Thyroid gland (tissue), 4 donors: ENCODE measurements around the gene ZIC5. TPM values are rescaled to one million over a fixed set of nuclear protein-coding genes. Genes with fewer than 3 reads are reported as not detected.

Source experiments
- DNase-seq, 2 donors: peaks; one replicate each; pipeline ENCODE4 v3.0.0-alpha.2; 2019
- H3K27ac ChIP-seq, 3 donors: fragments of 200-600 bp; sonication (generic); 1 replicate in 2 of 3; 2 replicates in 1 of 3; pipeline ENCODE4 v1.5.1; 2016 to 2019; ENCODE audit warnings: mild to moderate bottlenecking in 1 of 3, moderate library complexity in 1 of 3
- H3K27me3 ChIP-seq: fragments of 200-600 bp; sonication (generic); one replicate; pipeline ENCODE4 v1.5.1; 2019
- H3K36me3 ChIP-seq, 2 donors: fragments of 200-600 bp; sonication (generic); one replicate each; pipeline ENCODE4 v1.5.1; 2016 to 2019
- H3K4me1 ChIP-seq, 2 donors: fragments of 200-600 bp; sonication (generic); one replicate each; pipeline ENCODE4 v1.5.1; 2017 to 2019
- H3K4me3 ChIP-seq, 3 donors: fragments of 200-600 bp; sonication (generic); replicated peaks in 1 of 3; 1 replicate in 2 of 3; 2 replicates in 1 of 3; pipeline ENCODE4 v1.5.1; 2016; ENCODE audit warnings: mild to moderate bottlenecking in 1 of 3
- H3K9me3 ChIP-seq: fragments of 200-600 bp; sonication (generic); one replicate; pipeline ENCODE4 v1.5.1; 2017
- CTCF ChIP-seq, 6 experiments: fragments of 200-600 bp in 3 of 6; fragments of 450-650 bp in 3 of 6; sonication (generic) in 3 of 6; IDR thresholded peaks; one replicate each; pipeline ENCODE4 v1.5.1; 2016 to 2019; ENCODE audit warnings: antibody characterized with exemption in 6 of 6, mild to moderate bottlenecking in 2 of 6, inconsistent platforms in 1 of 6, moderate library complexity in 1 of 6
- POLR2A ChIP-seq, 2 donors: fragments of 450-650 bp; IDR thresholded peaks; one replicate each; pipeline ENCODE4 v1.6.1; 2017; ENCODE audit warnings: antibody characterized with exemption in 2 of 2, mild to moderate bottlenecking in 2 of 2, moderate library complexity in 1 of 2
- WGBS, 2 donors: methylation state at CpG; one replicate each; pipeline ENCODE4 v1.1.5; 2017; 5-methylcytosine and 5-hydroxymethylcytosine counted together
- intact Hi-C: fragments of 100-400 bp; cut with DNase I; formaldehyde crosslinking; loops from one replicate; pipeline ENCODE4 v1.15.1; 2023
- total RNA-seq, 4 donors: library from RNA; depleted of rRNA; stranded (reverse); fragments of >200 nt; gene quantifications; one replicate each; pipeline ENCODE4 v1.2.3, GENCODE V29; 2016

Gene ZIC5
- total RNA-seq, 4 donors from 2014 or later = not detected

DNA sequence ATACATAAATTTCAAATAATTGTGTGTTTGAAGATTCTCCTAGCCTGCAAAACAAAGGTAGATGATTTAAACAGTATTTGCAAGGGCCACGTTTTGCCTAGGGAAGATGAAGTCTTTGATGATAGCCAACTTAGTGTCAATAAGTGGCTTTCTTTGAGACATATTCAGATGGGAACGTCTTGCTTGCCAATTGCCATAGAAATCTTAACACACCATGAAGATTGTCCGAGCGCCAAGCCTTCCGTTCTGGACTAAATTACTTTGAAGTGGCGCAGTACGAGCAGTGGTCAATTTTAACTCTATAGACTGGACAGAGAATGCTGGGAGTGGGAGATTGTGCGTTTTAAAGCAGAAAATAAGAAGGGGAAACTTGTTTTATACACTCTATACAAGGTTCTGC is 9.9 kb downstream of the ZIC5 start:
- no peak for DNase-seq
- 28 to 39% methylated on average over 8 of the region's 8 CpGs for WGBS, 2 donors
- Histone ChIP-seq H3K36me3 (no peaks in the 10 kb centered on the region), H3K27me3 (peaks cover 60% of the 10 kb centered on the region), H3K27ac (no peak overlapping the region), H3K9me3 (no peaks in the 10 kb centered on the region), H3K4me3 (no peak overlapping the region), H3K4me1 (peaks cover 16 to 21% of the 10 kb centered on the region in 2 donors)
- TF ChIP-seq CTCF (IDR thresholded peaks at IDR 0.05) = no peak
- no peak for TF ChIP-seq POLR2A (IDR thresholded peaks at IDR 0.05)
- intact Hi-C loops = no loop called here

- Histone ChIP-seq H3K4me3 (no peak overlapping the region), H3K4me1 (peaks cover 25 to 30% of the 10 kb centered on the region in 2 donors), H3K36me3 (no peaks in the 10 kb centered on the region), H3K27ac (no peak overlapping the region), H3K9me3 (no peaks in the 10 kb centered on the region), H3K27me3 (peaks cover 67% of the 10 kb centered on the region)
- no peak for DNase-seq
- TF ChIP-seq POLR2A (IDR thresholded peaks at IDR 0.05) (no peak), CTCF (IDR thresholded peaks at IDR 0.05) (no peak)
- 11 to 13% methylated on average over 13 of the region's 13 CpGs for WGBS, 2 donors
- intact Hi-C loops = no loop called here
Observed at GRCh38 chr13:99960663-99961311, 10.8 kb downstream of the ZIC5 start.

- 7 to 8% methylated on average over 29 to 39 of the region's 49 CpGs for WGBS, 2 donors
- no peaks in the 10 kb centered on the region for H3K36me3 ChIP-seq
- DNase-seq = no peak
- peaks cover 27 to 33% of the 10 kb centered on the region in 2 donors for H3K4me1 ChIP-seq
- H3K27me3 ChIP-seq = peaks cover 68% of the 10 kb centered on the region
- no peak overlapping the region for H3K4me3 ChIP-seq
- TF ChIP-seq POLR2A (IDR thresholded peaks at IDR 0.05) (no peak), CTCF (IDR thresholded peaks at IDR 0.05) (no peak)
- H3K9me3 ChIP-seq = no peaks in the 10 kb centered on the region
- H3K27ac ChIP-seq = no peak overlapping the region
- intact Hi-C loops = loop anchor here (5.0 kb wide), 1 partner anchor 38 kb away; no protein-coding TSS in a partner anchor
Observed at GRCh38 chr13:99959540-99960230, 11.9 kb downstream of the ZIC5 start.

- H3K9me3 ChIP-seq = no peaks in the 10 kb centered on the region
- H3K27ac ChIP-seq = no peak overlapping the region
- DNase-seq = no peak
- intact Hi-C loops = loop anchor here (5.0 kb wide), 1 partner anchor 38 kb away; no protein-coding TSS in a partner anchor
- WGBS, 2 donors = 13 to 21% methylated on average over 10 of the region's 10 CpGs
- no peaks in the 10 kb centered on the region for H3K36me3 ChIP-seq
- no peak overlapping the region for H3K4me3 ChIP-seq
- H3K4me1 ChIP-seq = peaks cover 27 to 33% of the 10 kb centered on the region in 2 donors
- TF ChIP-seq CTCF (IDR thresholded peaks at IDR 0.05) = no peak
- no peak for TF ChIP-seq POLR2A (IDR thresholded peaks at IDR 0.05)
- H3K27me3 ChIP-seq = peaks cover 68% of the 10 kb centered on the region
Observed at GRCh38 chr13:99959127-99959539, 12.4 kb downstream of the ZIC5 start.
